ENCODE data around the gene AP1G1. TPM values are rescaled to one million over a fixed set of nuclear protein-coding genes. Genes with fewer than 3 reads are reported as not detected.
A peak's percentile ranks its signal among the peaks of the same experiment; 100 is the strongest.
"Not testable (repeated sequence)": the region's sequence is repeated elsewhere in the genome, so short reads cannot be mapped to it uniquely, and the experiment has no call there.

Gene AP1G1
- total and polyA plus RNA-seq, 12 donors, result 22.8 to 132 (median 82.8) TPM

DNA sequence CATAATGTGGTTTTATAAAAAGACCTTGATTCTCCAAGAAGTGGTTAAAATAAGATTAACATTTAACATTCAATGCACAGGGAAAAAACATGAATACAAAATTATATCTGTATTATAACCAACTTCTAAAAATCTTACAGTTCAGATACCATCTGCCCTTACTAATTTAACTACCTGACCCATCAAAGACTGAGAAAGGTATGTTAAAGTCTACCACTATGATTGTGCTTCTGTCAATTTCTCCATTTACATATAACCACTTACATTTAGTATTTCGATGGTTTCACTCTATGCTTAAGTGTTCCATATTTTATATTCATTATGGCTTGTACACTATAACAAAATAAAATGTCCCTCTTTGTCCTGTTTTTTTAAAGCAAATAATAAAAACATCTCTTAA lies 14.6 kb downstream of the AP1G1 start:
- no peak overlapping the region for H3K4me3 ChIP-seq
- H3K4me1 ChIP-seq (replicated peaks in 1 of 2), result peaks cover 20 to 25% of the 10 kb centered on the region in 2 donors
- TF ChIP-seq CTCF (IDR thresholded peaks at IDR 0.05), result no peak
- TF ChIP-seq POLR2A (IDR thresholded peaks at IDR 0.05), result no peak
- H3K9me3 ChIP-seq (replicated peaks in 1 of 3), result no peaks in the 10 kb centered on the region
- no peak for DNase-seq
- H3K27me3 ChIP-seq, result no peaks in the 10 kb centered on the region
- peaks cover 0 to 6% of the 10 kb centered on the region in 2 donors for H3K36me3 ChIP-seq (replicated peaks in 1 of 2)
- intact Hi-C loops (cut with DNase I), result no loop called here
- no peak overlapping the region for H3K27ac ChIP-seq
- WGBS, 4 donors, result 93 to 100% (median 95%) methylated on average over 1 of the region's 1 CpG

DNA sequence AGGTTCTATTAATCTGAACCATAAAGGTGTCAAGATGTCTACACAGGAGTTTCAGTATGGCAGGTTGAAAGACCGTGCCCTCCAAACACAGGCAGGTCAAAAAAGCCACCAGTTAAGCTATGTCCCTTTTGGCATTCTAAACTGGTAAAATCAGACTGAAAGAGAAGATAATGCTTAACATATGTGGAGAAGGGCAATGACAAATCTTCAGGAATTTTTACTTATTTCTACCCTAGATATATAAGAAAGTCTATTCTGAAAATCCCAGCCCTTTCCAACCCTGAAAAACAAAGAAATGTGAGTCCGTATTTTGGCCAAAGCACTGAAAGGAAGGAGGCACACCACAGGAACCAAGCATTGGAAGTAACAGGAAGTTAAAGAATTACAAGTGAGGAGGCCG lies 16.5 kb downstream of the AP1G1 start:
- H3K4me1 ChIP-seq (replicated peaks in 1 of 2), result peaks cover 20 to 25% of the 10 kb centered on the region in 2 donors
- no peaks in the 10 kb centered on the region for H3K27me3 ChIP-seq
- DNase-seq, result no peak
- peaks cover 0 to 11% of the 10 kb centered on the region in 2 donors for H3K36me3 ChIP-seq (replicated peaks in 1 of 2)
- 79 to 92% (median 81%) methylated on average over 3 of the region's 3 CpGs for WGBS, 4 donors
- no peak overlapping the region for H3K4me3 ChIP-seq
- H3K27ac ChIP-seq, result no peak overlapping the region
- intact Hi-C loops (cut with DNase I), result no loop called here
- no peak for TF ChIP-seq POLR2A (IDR thresholded peaks at IDR 0.05)
- TF ChIP-seq CTCF (IDR thresholded peaks at IDR 0.05), result no peak
- no peaks in the 10 kb centered on the region for H3K9me3 ChIP-seq (replicated peaks in 1 of 3)

DNA sequence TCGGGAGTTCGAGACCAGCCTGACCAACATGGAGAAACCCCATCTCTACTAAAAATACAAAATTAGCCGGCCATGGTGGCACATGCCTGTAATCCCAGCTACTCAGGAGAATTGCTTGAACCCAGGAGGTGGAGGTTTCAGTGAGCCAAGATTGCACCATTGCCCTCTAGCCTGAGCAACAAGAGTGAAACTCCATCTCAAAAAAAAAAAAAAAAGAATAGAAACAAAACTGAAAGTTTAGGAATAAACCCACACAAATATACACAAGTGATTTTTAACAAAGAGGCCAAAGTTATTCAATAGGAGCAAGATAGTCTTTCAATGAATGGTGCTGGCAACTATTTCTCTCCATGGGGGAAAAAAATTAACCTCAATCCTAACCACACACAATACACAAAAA lies 18.3 kb downstream of the AP1G1 start:
- DNase-seq, result peak in 1 of 7 donors; percentile 29
- WGBS, 4 donors, result 84 to 99% (median 94%) methylated on average over 3 of the region's 3 CpGs
- intact Hi-C loops (cut with DNase I); H3K4me3 ChIP-seq; H3K9me3 ChIP-seq (replicated peaks in 1 of 3); H3K27me3 ChIP-seq; H3K27ac ChIP-seq: not testable (repeated sequence)
- Histone ChIP-seq H3K36me3 (replicated peaks in 1 of 2) (peaks cover 0 to 15% of the 10 kb centered on the region in 2 donors), H3K4me1 (replicated peaks in 1 of 2) (peaks cover 14 to 22% of the 10 kb centered on the region in 2 donors)

- Histone ChIP-seq H3K36me3 (replicated peaks in 1 of 2) (peaks cover 0 to 16% of the 10 kb centered on the region in 2 donors), H3K9me3 (replicated peaks in 1 of 3) (no peaks in the 10 kb centered on the region), H3K27me3 (no peaks in the 10 kb centered on the region), H3K4me3 (no peak overlapping the region), H3K27ac (no peak overlapping the region), H3K4me1 (replicated peaks in 1 of 2) (peaks cover 5 to 10% of the 10 kb centered on the region in 2 donors)
- TF ChIP-seq POLR2A (IDR thresholded peaks at IDR 0.05) (no peak), CTCF (IDR thresholded peaks at IDR 0.05) (no peak)
- no peak for DNase-seq
- intact Hi-C loops (cut with DNase I), result no loop called here
- WGBS, 4 donors, result 88 to 98% (median 96%) methylated on average over 8 of the region's 8 CpGs
Measured at GRCh38 chr16:71789136-71789535, 19.5 kb downstream of the AP1G1 start.

DNA sequence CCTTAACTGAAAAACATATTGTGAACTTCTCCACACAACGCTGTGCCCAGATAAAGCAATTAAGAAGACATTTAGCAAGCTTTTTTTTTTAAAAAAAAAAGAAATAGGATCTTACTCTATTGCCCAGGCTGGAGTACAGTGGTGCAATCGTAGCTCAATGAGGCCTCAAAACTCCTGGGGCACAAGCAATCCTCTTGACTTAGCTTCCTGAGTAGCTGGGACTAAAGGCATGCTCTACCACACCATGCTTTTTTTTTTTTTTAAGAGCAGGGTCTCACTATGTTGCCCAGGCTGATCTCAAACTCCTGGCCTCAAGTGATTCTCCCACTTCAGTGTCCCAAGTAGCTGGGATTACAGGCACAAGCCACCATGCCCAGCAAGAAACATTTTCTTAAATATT lies 20.1 kb downstream of the AP1G1 start:
- peaks cover 0 to 18% of the 10 kb centered on the region in 2 donors for H3K36me3 ChIP-seq (replicated peaks in 1 of 2)
- H3K27ac ChIP-seq, result no peak overlapping the region
- no peak for DNase-seq
- intact Hi-C loops (cut with DNase I), result no loop called here
- H3K27me3 ChIP-seq, result no peaks in the 10 kb centered on the region
- no peaks in the 10 kb centered on the region for H3K9me3 ChIP-seq (replicated peaks in 1 of 3)
- H3K4me1 ChIP-seq (replicated peaks in 1 of 2), result peaks cover 5 to 12% of the 10 kb centered on the region in 2 donors
- no peak for TF ChIP-seq POLR2A (IDR thresholded peaks at IDR 0.05)
- TF ChIP-seq CTCF (IDR thresholded peaks at IDR 0.05), result no peak
- H3K4me3 ChIP-seq, result no peak overlapping the region
- WGBS, 4 donors, result 89 to 95% (median 93%) methylated on average over 2 of the region's 2 CpGs

- peaks cover 0 to 18% of the 10 kb centered on the region in 2 donors for H3K36me3 ChIP-seq (replicated peaks in 1 of 2)
- H3K4me3 ChIP-seq; H3K27me3 ChIP-seq; intact Hi-C loops (cut with DNase I); DNase-seq; H3K27ac ChIP-seq; H3K9me3 ChIP-seq (replicated peaks in 1 of 3): not testable (repeated sequence)
- H3K4me1 ChIP-seq (replicated peaks in 1 of 2), result peaks cover 0 to 31% of the 10 kb centered on the region in 2 donors
- 95 to 97% (median 96%) methylated on average over 3 of the region's 3 CpGs for WGBS, 4 donors
Measured at GRCh38 chr16:71785143-71785542, 23.5 kb downstream of the AP1G1 start.
